Kidney (tissue), 14 donors: Measurements from ENCODE around the gene BTG2. TPM values are rescaled to one million over a fixed set of nuclear protein-coding genes. Genes with fewer than 3 reads are reported as not detected.

ENCODE experiments used
- DNase-seq, 5 donors: peaks; one replicate each; pipeline ENCODE4 v3.0.0-alpha.2; 2013 to 2020
- FAIRE-seq: peaks from 2 replicates; lab custom pipeline; 2012; peaks lifted over from hg19 to GRCh38; lab: Jason Lieb, UNC
- H3K27ac ChIP-seq, 2 donors: one replicate each; pipeline ENCODE4 v1.7.0; 2013; ENCODE audit warnings: low read depth in 2 of 2, low read length in 2 of 2, inconsistent platforms in 1 of 2
- H3K27me3 ChIP-seq: one replicate; pipeline ENCODE4 v1.7.1; 2013; ENCODE audit warnings: low read length, inconsistent platforms; ENCODE audit not compliant: control insufficient read depth, insufficient read depth
- H3K36me3 ChIP-seq, 3 donors: one replicate each; pipeline versions ENCODE4 v1.7.0 to v1.7.1; 2013; ENCODE audit warnings: low read length in 3 of 3, control low read depth in 1 of 3, inconsistent platforms in 1 of 3; ENCODE audit not compliant: insufficient read depth in 3 of 3, control insufficient read depth in 2 of 3
- H3K4me1 ChIP-seq, 3 donors: one replicate each; pipeline versions ENCODE4 v1.7.0 to v1.7.1; 2013; ENCODE audit warnings: low read length in 3 of 3, inconsistent platforms in 1 of 3, low read depth in 1 of 3; ENCODE audit not compliant: control insufficient read depth in 2 of 3, insufficient read depth in 2 of 3
- H3K4me3 ChIP-seq, 3 donors: one replicate each; pipeline versions ENCODE4 v1.7.0 to v1.8.1; 2013; ENCODE audit warnings: low read length in 3 of 3, control low read depth in 1 of 3, inconsistent platforms in 1 of 3
- H3K9ac ChIP-seq, 3 donors: one replicate each; pipeline versions ENCODE4 v1.7.0 to v1.7.1; 2013; ENCODE audit warnings: low read length in 3 of 3, control low read depth in 1 of 3, inconsistent platforms in 1 of 3
- H3K9me3 ChIP-seq, 3 donors: one replicate each; pipeline versions ENCODE4 v1.7.0 to v1.7.1; 2013; ENCODE audit warnings: low read length in 3 of 3, control low read depth in 1 of 3, inconsistent platforms in 1 of 3; ENCODE audit not compliant: control insufficient read depth in 2 of 3, insufficient read depth in 1 of 3
- CTCF ChIP-seq: IDR thresholded peaks from 3 replicates; pipeline ENCODE4 v1.5.1; 2012; ENCODE audit warnings: mild to moderate bottlenecking, moderate library complexity, borderline replicate concordance; ENCODE audit not compliant: insufficient read depth; ENCODE audit errors: extremely low read depth
- intact Hi-C: fragments of 100-400 bp; cut with DNase I; formaldehyde crosslinking; loops from one replicate; pipeline ENCODE4 v1.11.1; 2022
- polyA plus RNA-seq: library from polyadenylated mRNA; stranded (reverse); fragments of 350-450 nt; fragmentation: Illumina TruSeq; extraction: RNeasy Lipid Tissue Mini Kit (QIAGEN cat#74804); gene quantifications from one replicate; pipeline ENCODE4 v1.2.3, GENCODE V29; 2014; ENCODE audit warnings: low read depth, low replicate concordance; ENCODE audit not compliant: insufficient read depth
- total RNA-seq: library from RNA; stranded (reverse); fragmentation: NEBNext Ultra II Directional; extraction: Animal tissue kit (Norgen Biotek cat#: 25700); gene quantifications from one replicate; pipeline ENCODE4 v1.2.1, GENCODE V29; 2021
- donor health status: control.
- donor health status: control.
- donor health status: control.
- donor health status: control.
- donor health status: control.
- donor health status: DM: yes; HTN: yes; CAD: no.
- donor health status: Normal renal cell carcinoma (clear cell type).

The BTG2 gene
- total and polyA plus RNA-seq, 2 donors from 2014 or later, result 59.9 to 156 TPM

- H3K27me3 ChIP-seq, result no peaks in the 10 kb centered on the region
- FAIRE-seq (no peak), DNase-seq (peak in 4 of 5 donors; percentile 74 to 85 (median 80))
- no peak overlapping the region for H3K27ac ChIP-seq
- H3K36me3 ChIP-seq, result no peaks in the 10 kb centered on the region
- H3K9me3 ChIP-seq, result no peaks in the 10 kb centered on the region
- H3K4me3 ChIP-seq, result no peak overlapping the region
- H3K9ac ChIP-seq, result no peak overlapping the region
- no peaks in the 10 kb centered on the region for H3K4me1 ChIP-seq
- intact Hi-C loops, result no loop called here
- TF ChIP-seq CTCF, result peak; percentile 98
These were observed 33.2 kb downstream of the BTG2 start for GRCh38 chr1:203338335-203339036.

- Histone ChIP-seq H3K9ac (no peak overlapping the region), H3K9me3 (no peaks in the 10 kb centered on the region), H3K4me3 (no peak overlapping the region), H3K27me3 (no peaks in the 10 kb centered on the region), H3K36me3 (no peaks in the 10 kb centered on the region), H3K27ac (no peak overlapping the region), H3K4me1 (no peaks in the 10 kb centered on the region)
- TF ChIP-seq CTCF, result peak; percentile 95
- FAIRE-seq (no peak), DNase-seq (peak in 4 of 5 donors; percentile 85 to 96 (median 90))
- intact Hi-C loops, result loop anchor here (5.0 kb wide), 1 partner anchor 147 kb away; no protein-coding TSS in a partner anchor
These were observed 34.9 kb downstream of the BTG2 start for GRCh38 chr1:203340112-203340790.

GRCh38 chr1:203342192-203342940 is 37.0 kb downstream of the BTG2 start:
- Histone ChIP-seq H3K9me3 (no peaks in the 10 kb centered on the region), H3K27me3 (no peaks in the 10 kb centered on the region), H3K4me3 (no peak overlapping the region), H3K9ac (no peak overlapping the region), H3K27ac (no peak overlapping the region), H3K36me3 (no peaks in the 10 kb centered on the region), H3K4me1 (no peaks in the 10 kb centered on the region)
- peak; percentile 80 for TF ChIP-seq CTCF
- intact Hi-C loops, result loop anchor here (5.0 kb wide), 1 partner anchor 145 kb away; no protein-coding TSS in a partner anchor
- DNase-seq, result peak in 4 of 5 donors; percentile 71 to 86 (median 72)
- FAIRE-seq, result no peak
